Loucy (cell line): ENCODE measurements around the gene OSBPL8.

Experiments
- CTCF ChIP-seq: fragments of 200-600 bp; sonication (generic); conservative IDR thresholded peaks from 2 replicates; pipeline ENCODE4 v1.5.1; 2014; ENCODE audit warnings: mild to moderate bottlenecking, antibody characterized with exemption, low read length
- EZH2phosphoT487 ChIP-seq: fragments of 200-600 bp; IDR thresholded peaks from 2 replicates; pipeline ENCODE4 v1.6.1; 2018; ENCODE audit warnings: antibody characterized with exemption, mild to moderate bottlenecking, moderate library complexity, borderline replicate concordance

GRCh38 chr12:76548222-76548837 is 11.2 kb downstream of the OSBPL8 start:
- TF ChIP-seq CTCF (no peak), EZH2phosphoT487 (no peak)
